Liver (tissue), 9 donors: ENCODE results near the gene WDR62. TPM values are rescaled to one million over a fixed set of nuclear protein-coding genes. Genes with fewer than 3 reads are reported as not detected.
"Not testable (repeated sequence)": the region's sequence is repeated elsewhere in the genome, so short reads cannot be mapped to it uniquely, and the experiment has no call there.

Experiments
- DNase-seq: peaks from one replicate; pipeline ENCODE4 v3.0.0-alpha.2; 2017; ENCODE audit warnings: low spot score
- H3K27ac ChIP-seq, 2 donors: one replicate each; pipeline ENCODE4 v1.7.0; 2013; ENCODE audit warnings: inconsistent platforms in 2 of 2, low read length in 2 of 2, control low read depth in 1 of 2, low read depth in 1 of 2, mild to moderate bottlenecking in 1 of 2
- H3K27me3 ChIP-seq, 4 donors: one replicate each; pipeline versions ENCODE4 v1.6.1 to v1.7.0; 2013; ENCODE audit warnings: low read length in 3 of 4, inconsistent platforms in 1 of 4, mild to moderate bottlenecking in 1 of 4, moderate library complexity in 1 of 4; ENCODE audit not compliant: control insufficient read depth in 4 of 4, insufficient read depth in 4 of 4
- H3K36me3 ChIP-seq, 4 donors: one replicate each; pipeline versions ENCODE4 v1.6.1 to v1.7.0; 2013; ENCODE audit warnings: low read length in 3 of 4, mild to moderate bottlenecking in 3 of 4, low read depth in 1 of 4, moderate library complexity in 1 of 4; ENCODE audit not compliant: control insufficient read depth in 4 of 4, insufficient read depth in 3 of 4
- H3K4me1 ChIP-seq, 4 donors: one replicate each; pipeline versions ENCODE4 v1.6.1 to v1.7.0; 2013; ENCODE audit warnings: low read length in 3 of 4, mild to moderate bottlenecking in 3 of 4, moderate library complexity in 1 of 4; ENCODE audit not compliant: control insufficient read depth in 4 of 4, insufficient read depth in 4 of 4
- H3K4me3 ChIP-seq, 3 donors: one replicate each; pipeline versions ENCODE4 v1.6.1 to v1.7.0; 2013; ENCODE audit warnings: low read length in 3 of 3, control low read depth in 1 of 3, low read depth in 1 of 3, mild to moderate bottlenecking in 1 of 3
- H3K9ac ChIP-seq, 2 donors: one replicate each; pipeline ENCODE4 v1.7.0; 2013; ENCODE audit warnings: low read length in 2 of 2, mild to moderate bottlenecking in 2 of 2, moderate library complexity in 2 of 2, control low read depth in 1 of 2, low read depth in 1 of 2
- H3K9me3 ChIP-seq, 4 donors: one replicate each; pipeline versions ENCODE4 v1.6.1 to v1.7.0; 2013; ENCODE audit warnings: low read length in 3 of 4; ENCODE audit not compliant: control insufficient read depth in 4 of 4
- ATF3 ChIP-seq: IDR thresholded peaks from 2 replicates; pipeline ENCODE4 v1.6.1; 2016; ENCODE audit warnings: antibody characterized with exemption
- CTCF ChIP-seq: fragments of 150-350 bp; IDR thresholded peaks from 2 replicates; pipeline ENCODE4 v1.5.1; 2017; ENCODE audit warnings: improper control_type of control experiment, low read depth, low read length; ENCODE audit not compliant: missing input control
- EGR1 ChIP-seq, 2 donors: IDR thresholded peaks; 2 replicates each; pipeline ENCODE4 v1.6.1; 2016 to 2018; ENCODE audit warnings: antibody characterized with exemption in 2 of 2, low read depth in 2 of 2
- FOXA1 ChIP-seq: IDR thresholded peaks from 2 replicates; pipeline ENCODE4 v1.6.1; 2016; ENCODE audit warnings: antibody characterized with exemption
- FOXA2 ChIP-seq: IDR thresholded peaks from 2 replicates; pipeline ENCODE4 v1.6.1; 2016; ENCODE audit warnings: antibody characterized with exemption
- GABPA ChIP-seq, 2 donors: IDR thresholded peaks in 1 of 2; conservative IDR thresholded peaks in 1 of 2; 2 replicates each; pipeline ENCODE4 v1.6.1; 2016; ENCODE audit warnings: antibody characterized with exemption in 2 of 2, mild to moderate bottlenecking in 1 of 2, moderate library complexity in 1 of 2
- HNF4A ChIP-seq, 2 donors: conservative IDR thresholded peaks; 2 replicates each; pipeline ENCODE4 v1.6.1; 2016; ENCODE audit warnings: antibody characterized with exemption in 2 of 2, mild to moderate bottlenecking in 2 of 2
- JUND ChIP-seq, 2 donors: IDR thresholded peaks; 2 replicates each; pipeline ENCODE4 v1.6.1; 2016; ENCODE audit warnings: antibody characterized with exemption in 2 of 2
- NR2F2 ChIP-seq: IDR thresholded peaks from 2 replicates; pipeline ENCODE4 v1.6.1; 2016; ENCODE audit warnings: antibody characterized with exemption
- RAD21 ChIP-seq, 2 donors: IDR thresholded peaks; 2 replicates each; pipeline ENCODE4 v1.6.1; 2016; ENCODE audit warnings: antibody characterized with exemption in 2 of 2, mild to moderate bottlenecking in 2 of 2
- RXRA ChIP-seq, 2 donors: IDR thresholded peaks; 2 replicates each; pipeline ENCODE4 v1.6.1; 2017 to 2018; ENCODE audit warnings: antibody characterized with exemption in 2 of 2, mild to moderate bottlenecking in 1 of 2
- SP1 ChIP-seq: IDR thresholded peaks from 2 replicates; pipeline ENCODE4 v1.6.1; 2018; ENCODE audit warnings: antibody characterized with exemption, mild to moderate bottlenecking
- TAF1 ChIP-seq: conservative IDR thresholded peaks from 2 replicates; pipeline ENCODE4 v1.6.1; 2016; ENCODE audit warnings: antibody characterized with exemption, mild to moderate bottlenecking
- YY1 ChIP-seq: IDR thresholded peaks from 2 replicates; pipeline ENCODE4 v1.6.1; 2016; ENCODE audit warnings: antibody characterized with exemption, mild to moderate bottlenecking
- WGBS: extraction: QIAGEN DNeasy Blood & Tissue Kit; methylation state at CpG from one replicate; pipeline ENCODE4 v1.1.7; 2013; 5-methylcytosine and 5-hydroxymethylcytosine counted together
- polyA plus RNA-seq, 2 donors: library from polyadenylated mRNA; stranded (reverse) in 1 of 2; unstranded in 1 of 2; fragments of 200-250 nt in 1 of 2; fragments of >200 nt in 1 of 2; fragmentation: Nextera tagmentation in 1 of 2; extraction: Ambion mirVana in 1 of 2; gene quantifications; one replicate each; pipeline versions ENCODE4 v1.2.1 to v1.2.3, GENCODE V29; 2013 to 2015
- total RNA-seq, 2 donors: library from RNA; depleted of rRNA; stranded (reverse); fragments of >200 nt; gene quantifications; one replicate each; pipeline ENCODE4 v1.2.3, GENCODE V29; 2014
- donor health status: healthy.
- donor health status: healthy.
- donor health status: healthy.
- donor health status: healthy.
- donor health status: healthy.

WDR62 gene
- total and polyA plus RNA-seq, 4 donors = 0.26 to 6.6 (median 0.71) TPM

DNA sequence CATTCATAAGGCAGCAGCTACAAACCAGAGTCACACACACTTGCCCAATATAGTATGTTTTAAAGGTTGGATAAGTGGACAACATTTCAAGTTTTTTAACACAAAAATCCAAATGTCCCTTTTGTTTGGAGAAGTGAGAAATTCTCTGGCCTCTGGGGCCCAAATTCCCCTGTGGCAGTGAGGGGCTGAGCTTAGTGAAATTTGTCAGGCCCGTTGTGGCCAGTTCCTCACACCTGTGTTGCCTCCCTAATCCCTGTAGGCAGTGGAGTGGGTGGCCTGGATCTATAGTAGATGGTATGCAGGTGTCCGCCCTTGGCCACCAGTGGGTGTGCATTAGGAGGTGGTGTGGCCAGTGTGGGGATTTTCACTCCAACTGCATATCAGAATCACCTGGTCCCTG is 6.7 kb downstream of the WDR62 start:
- no peak overlapping the region for H3K27ac ChIP-seq
- H3K9me3 ChIP-seq = no peaks in the 10 kb centered on the region
- TF ChIP-seq EGR1 (IDR thresholded peaks at IDR 0.05; ENCODE audit: low read depth in 2 of 2) = no peak
- no peak for TF ChIP-seq RAD21 (IDR thresholded peaks at IDR 0.05)
- TF ChIP-seq YY1 = no peak
- no peak for TF ChIP-seq ATF3
- no peak overlapping the region for H3K9ac ChIP-seq
- no peak overlapping the region for H3K4me3 ChIP-seq
- H3K36me3 ChIP-seq = no peaks in the 10 kb centered on the region
- 97% methylated on average over 2 of the region's 2 CpGs for WGBS
- no peak for DNase-seq
- H3K4me1 ChIP-seq = peaks cover 0 to 16% (median 13%) of the 10 kb centered on the region in 4 donors
- no peaks in the 10 kb centered on the region for H3K27me3 ChIP-seq

DNA sequence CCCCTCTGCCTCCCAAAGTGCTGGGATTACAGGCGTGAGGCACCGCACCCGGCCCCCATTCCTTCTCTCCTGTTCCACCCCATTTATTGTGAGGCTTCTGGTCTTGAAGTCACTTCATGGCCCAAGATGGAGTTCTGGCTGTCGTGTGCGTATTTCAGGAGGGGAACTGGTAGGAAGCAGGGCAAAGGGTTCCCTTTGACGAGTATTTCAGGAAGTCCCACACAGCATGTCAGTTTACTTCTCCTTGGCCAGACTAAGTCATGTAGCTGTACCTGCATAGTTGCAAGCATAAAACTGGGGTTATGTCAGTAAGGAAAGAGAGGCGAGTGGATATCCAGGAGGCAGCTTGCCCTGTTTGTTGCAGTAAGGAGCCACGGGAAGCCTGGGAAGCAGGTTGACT is 10.1 kb downstream of the WDR62 start:
- H3K4me1 ChIP-seq = no peaks in the 10 kb centered on the region
- H3K9ac ChIP-seq = no peak overlapping the region
- no peak overlapping the region for H3K27ac ChIP-seq
- TF ChIP-seq SP1 (no peak), HNF4A (conservative IDR thresholded peaks at IDR 0.05) (no peak), GABPA (IDR thresholded peaks at IDR 0.05 in 1 of 2, conservative IDR thresholded peaks at IDR 0.05 in 1 of 2) (no peak), RXRA (IDR thresholded peaks at IDR 0.05) (no peak), EGR1 (IDR thresholded peaks at IDR 0.05; ENCODE audit: low read depth in 2 of 2) (no peak), CTCF (no peak), TAF1 (no peak), NR2F2 (no peak), FOXA2 (no peak), JUND (IDR thresholded peaks at IDR 0.05) (no peak), YY1 (no peak), FOXA1 (no peak)
- no peak overlapping the region for H3K4me3 ChIP-seq
- no peaks in the 10 kb centered on the region for H3K36me3 ChIP-seq
- no peaks in the 10 kb centered on the region for H3K27me3 ChIP-seq
- WGBS = 93% methylated on average over 8 of the region's 8 CpGs
- H3K9me3 ChIP-seq = no peaks in the 10 kb centered on the region
- no peak for DNase-seq

- no peaks in the 10 kb centered on the region for H3K4me1 ChIP-seq
- H3K9me3 ChIP-seq = no peaks in the 10 kb centered on the region
- H3K27ac ChIP-seq = no peak overlapping the region
- 98% methylated on average over 11 of the region's 11 CpGs for WGBS
- H3K9ac ChIP-seq = no peak overlapping the region
- H3K36me3 ChIP-seq = no peaks in the 10 kb centered on the region
- no peak overlapping the region for H3K4me3 ChIP-seq
- no peak for TF ChIP-seq ATF3
- TF ChIP-seq JUND (IDR thresholded peaks at IDR 0.05) = no peak
- H3K27me3 ChIP-seq = no peaks in the 10 kb centered on the region
- DNase-seq = no peak
Observed at GRCh38 chr19:36067681-36068080, 13.0 kb downstream of the WDR62 start.

DNA sequence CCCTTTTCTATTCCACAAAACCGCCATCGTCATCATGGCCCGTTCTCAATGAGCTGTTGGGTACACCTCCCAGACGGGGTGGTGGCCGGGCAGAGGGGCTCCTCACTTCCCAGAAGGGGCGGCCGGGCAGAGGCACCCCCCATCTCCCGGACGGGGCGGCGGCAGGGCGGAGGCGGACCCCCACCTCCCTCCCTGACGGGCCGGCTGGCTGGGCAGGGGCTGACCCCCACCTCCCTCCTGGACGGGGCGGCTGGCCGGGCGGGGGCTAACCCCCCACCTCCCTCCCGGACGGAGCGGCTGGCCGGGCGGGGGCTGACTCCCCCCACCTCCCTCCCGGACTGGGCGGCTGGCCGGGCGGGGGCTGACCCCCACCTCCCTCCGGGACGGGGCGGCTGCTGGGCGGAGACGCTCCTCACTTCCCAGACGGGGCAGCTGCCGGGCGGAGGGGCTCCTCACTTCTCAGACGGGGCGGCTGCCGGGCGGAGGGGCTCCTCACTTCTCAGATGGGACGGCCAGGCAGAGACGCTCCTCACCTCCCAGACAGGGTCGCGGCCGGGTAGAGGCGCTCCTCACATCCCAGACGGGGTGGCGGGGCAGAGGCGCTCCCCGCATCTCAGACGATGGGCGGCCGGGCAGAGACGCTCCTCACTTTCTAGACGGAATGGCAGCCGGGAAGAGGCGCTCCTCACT is 14.3 kb downstream of the WDR62 start:
- not testable (repeated sequence) for DNase-seq, H3K36me3 ChIP-seq, H3K9ac ChIP-seq, H3K27me3 ChIP-seq, H3K4me1 ChIP-seq, H3K27ac ChIP-seq, H3K4me3 ChIP-seq, H3K9me3 ChIP-seq
- WGBS = 98% methylated on average over 54 of the region's 57 CpGs
